MM.1S (cell line): ENCODE data around the gene LRRC37A.
"Not testable (repeated sequence)": the region's sequence is repeated elsewhere in the genome, so short reads cannot be mapped to it uniquely, and the experiment has no call there.

Experiments
- DNase-seq: peaks from one replicate; pipeline ENCODE4 v3.0.0-alpha.2; 2015
- H2AFZ ChIP-seq: fragments of 300-600 bp; sonication (generic); 2 replicates; pipeline ENCODE4 v1.6.0; 2016; ENCODE audit warnings: antibody characterized with exemption, low read length
- H3F3A ChIP-seq: fragments of 300-600 bp; sonication (generic); 2 replicates; pipeline ENCODE4 v1.6.1; 2016; ENCODE audit warnings: mild to moderate bottlenecking, antibody characterized with exemption, low read length, moderate library complexity, mixed read lengths; ENCODE audit not compliant: insufficient read depth
- H3K27ac ChIP-seq: fragments of 300-600 bp; sonication (generic); 2 replicates; pipeline ENCODE4 v1.5.1; 2016; ENCODE audit warnings: mild to moderate bottlenecking, low read length
- H3K27me3 ChIP-seq: fragments of 300-600 bp; sonication (generic); replicated peaks from 2 replicates; pipeline ENCODE4 v1.6.0; 2016; ENCODE audit warnings: low read length; ENCODE audit not compliant: insufficient read depth
- H3K36me3 ChIP-seq: fragments of 300-600 bp; sonication (generic); replicated peaks from 2 replicates; pipeline ENCODE4 v1.6.1; 2016; ENCODE audit warnings: mild to moderate bottlenecking, low read length, mixed read lengths; ENCODE audit not compliant: insufficient read depth
- H3K4me1 ChIP-seq: fragments of 300-600 bp; sonication (generic); 2 replicates; pipeline ENCODE4 v1.6.1; 2016; ENCODE audit warnings: low read length, mixed read lengths
- H3K4me2 ChIP-seq: fragments of 300-600 bp; sonication (generic); 2 replicates; pipeline ENCODE4 v1.6.0; 2016; ENCODE audit warnings: low read depth, low read length
- H3K4me3 ChIP-seq: fragments of 300-600 bp; sonication (generic); 2 replicates; pipeline ENCODE4 v1.5.1; 2016; ENCODE audit warnings: low read length, mixed read lengths
- H3K79me2 ChIP-seq: fragments of 300-600 bp; sonication (generic); 2 replicates; pipeline ENCODE4 v1.6.1; 2016; ENCODE audit warnings: mixed run types, low read length, mixed read lengths
- H3K9ac ChIP-seq: fragments of 300-600 bp; sonication (generic); 2 replicates; pipeline ENCODE4 v1.6.1; 2016; ENCODE audit warnings: low read length, mixed read lengths
- H3K9me2 ChIP-seq: fragments of 300-600 bp; sonication (generic); replicated peaks from 2 replicates; pipeline ENCODE4 v1.6.1; 2016; ENCODE audit warnings: mild to moderate bottlenecking, low read length, mixed read lengths; ENCODE audit not compliant: insufficient read depth
- H3K9me3 ChIP-seq: fragments of 300-600 bp; sonication (generic); replicated peaks from 2 replicates; pipeline ENCODE4 v1.6.1; 2016; ENCODE audit warnings: mild to moderate bottlenecking, low read length, mixed read lengths; ENCODE audit not compliant: insufficient read depth
- H4K20me1 ChIP-seq: fragments of 300-600 bp; sonication (generic); 2 replicates; pipeline ENCODE4 v1.6.1; 2016; ENCODE audit warnings: mild to moderate bottlenecking, low read length, moderate library complexity, mixed read lengths; ENCODE audit not compliant: insufficient read depth

LRRC37A gene

GRCh38 chr17:46349060-46349459, 54.1 kb downstream of the LRRC37A start:
- not testable (repeated sequence) for H3K4me3 ChIP-seq, H3K79me2 ChIP-seq, H3F3A ChIP-seq, H2AFZ ChIP-seq, H3K27ac ChIP-seq, H4K20me1 ChIP-seq, H3K36me3 ChIP-seq, DNase-seq, H3K9me3 ChIP-seq, H3K27me3 ChIP-seq, H3K9me2 ChIP-seq, H3K9ac ChIP-seq, H3K4me1 ChIP-seq, H3K4me2 ChIP-seq

DNA sequence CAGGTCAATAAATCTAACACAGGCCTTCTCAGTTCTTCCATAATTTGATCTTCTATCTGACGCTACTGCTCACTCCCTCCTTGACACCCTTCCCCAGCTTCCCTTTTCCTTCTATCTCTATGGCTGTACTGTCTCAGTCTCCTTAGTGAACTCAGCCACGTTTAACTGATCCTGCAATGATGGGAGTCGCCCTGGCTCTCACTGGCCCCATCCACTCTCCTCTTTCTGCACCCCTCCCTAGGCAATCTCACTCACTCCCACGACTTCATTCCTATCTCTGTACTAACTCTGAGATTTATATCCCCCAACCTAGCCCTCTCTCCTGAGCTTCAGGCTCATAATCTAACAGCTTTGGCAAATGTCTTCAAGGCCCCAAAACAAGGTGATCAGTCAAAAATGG, 58.9 kb downstream of the LRRC37A start:
- H3K9me2 ChIP-seq, H3K79me2 ChIP-seq, H2AFZ ChIP-seq, DNase-seq, H3F3A ChIP-seq, H3K4me1 ChIP-seq, H3K27ac ChIP-seq, H3K4me2 ChIP-seq, H3K27me3 ChIP-seq, H3K9ac ChIP-seq, H3K4me3 ChIP-seq, H4K20me1 ChIP-seq, H3K36me3 ChIP-seq, H3K9me3 ChIP-seq: not testable (repeated sequence)

DNA sequence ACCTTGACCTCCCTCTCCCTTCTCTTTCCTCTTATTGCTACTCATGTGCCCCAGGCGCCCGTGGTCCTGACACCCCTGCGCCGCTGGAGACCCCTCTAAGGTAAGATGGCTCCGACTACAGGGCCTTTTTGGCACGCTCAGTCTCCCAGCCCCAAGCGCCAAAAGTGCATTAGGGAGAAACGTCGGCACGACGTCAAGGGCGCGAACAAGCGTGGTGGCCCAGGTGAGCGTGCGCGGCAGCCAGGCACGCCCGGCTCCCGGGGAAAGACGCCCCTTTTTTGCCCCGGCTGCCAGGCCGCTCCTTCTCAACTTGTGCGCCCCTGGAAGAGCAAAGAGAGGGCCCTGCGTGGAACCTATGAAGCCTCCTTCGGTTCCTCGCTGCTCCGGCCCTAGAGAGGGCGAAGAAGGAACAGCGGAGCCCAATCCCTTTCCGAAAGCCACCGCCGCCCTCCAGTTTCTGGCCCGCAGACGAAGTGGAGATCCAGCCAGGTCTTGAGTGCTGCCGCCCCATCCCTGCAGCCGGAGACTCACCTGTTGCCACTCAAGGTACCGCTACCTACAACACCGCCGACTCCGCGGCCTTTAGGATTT, 66.3 kb downstream of the LRRC37A start:
- not testable (repeated sequence) for H3F3A ChIP-seq, H3K9me3 ChIP-seq, DNase-seq, H2AFZ ChIP-seq, H4K20me1 ChIP-seq, H3K4me2 ChIP-seq, H3K4me3 ChIP-seq, H3K36me3 ChIP-seq, H3K9ac ChIP-seq, H3K9me2 ChIP-seq, H3K27ac ChIP-seq, H3K4me1 ChIP-seq, H3K27me3 ChIP-seq, H3K79me2 ChIP-seq

GRCh38 chr17:46361755-46362154, 66.8 kb downstream of the LRRC37A start, which contains the start of gene ARL17B:
ARL17B (minus strand) TSS chr17:46361766; CDS start chr17:46358397, 3,369 bp downstream.
- H3F3A ChIP-seq, H3K79me2 ChIP-seq, H3K9ac ChIP-seq, H3K9me2 ChIP-seq, H3K9me3 ChIP-seq, H3K27ac ChIP-seq, H2AFZ ChIP-seq, H3K27me3 ChIP-seq, H3K4me2 ChIP-seq, H3K36me3 ChIP-seq, DNase-seq, H3K4me3 ChIP-seq, H3K4me1 ChIP-seq, H4K20me1 ChIP-seq: not testable (repeated sequence)

DNA sequence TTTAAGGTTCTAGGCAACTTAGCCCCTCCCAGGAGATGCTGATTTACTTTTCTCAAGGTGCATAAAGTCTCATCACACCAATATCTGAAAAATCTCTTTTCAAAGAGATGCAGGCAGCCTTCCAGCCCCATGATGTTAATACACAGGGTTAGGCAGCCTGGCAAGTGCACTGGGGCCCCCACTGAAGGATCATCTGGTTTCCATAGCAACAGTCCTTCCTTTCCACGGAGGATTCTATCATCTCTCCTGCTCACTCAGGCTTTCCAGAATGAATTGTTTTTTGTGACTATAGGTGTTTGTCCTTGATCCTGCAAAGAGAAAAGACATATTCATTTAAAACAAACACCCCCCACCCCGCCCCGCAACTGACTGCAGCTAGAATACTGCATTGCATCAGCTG, 72.6 kb downstream of the LRRC37A start:
- not testable (repeated sequence) for DNase-seq, H3F3A ChIP-seq

DNA sequence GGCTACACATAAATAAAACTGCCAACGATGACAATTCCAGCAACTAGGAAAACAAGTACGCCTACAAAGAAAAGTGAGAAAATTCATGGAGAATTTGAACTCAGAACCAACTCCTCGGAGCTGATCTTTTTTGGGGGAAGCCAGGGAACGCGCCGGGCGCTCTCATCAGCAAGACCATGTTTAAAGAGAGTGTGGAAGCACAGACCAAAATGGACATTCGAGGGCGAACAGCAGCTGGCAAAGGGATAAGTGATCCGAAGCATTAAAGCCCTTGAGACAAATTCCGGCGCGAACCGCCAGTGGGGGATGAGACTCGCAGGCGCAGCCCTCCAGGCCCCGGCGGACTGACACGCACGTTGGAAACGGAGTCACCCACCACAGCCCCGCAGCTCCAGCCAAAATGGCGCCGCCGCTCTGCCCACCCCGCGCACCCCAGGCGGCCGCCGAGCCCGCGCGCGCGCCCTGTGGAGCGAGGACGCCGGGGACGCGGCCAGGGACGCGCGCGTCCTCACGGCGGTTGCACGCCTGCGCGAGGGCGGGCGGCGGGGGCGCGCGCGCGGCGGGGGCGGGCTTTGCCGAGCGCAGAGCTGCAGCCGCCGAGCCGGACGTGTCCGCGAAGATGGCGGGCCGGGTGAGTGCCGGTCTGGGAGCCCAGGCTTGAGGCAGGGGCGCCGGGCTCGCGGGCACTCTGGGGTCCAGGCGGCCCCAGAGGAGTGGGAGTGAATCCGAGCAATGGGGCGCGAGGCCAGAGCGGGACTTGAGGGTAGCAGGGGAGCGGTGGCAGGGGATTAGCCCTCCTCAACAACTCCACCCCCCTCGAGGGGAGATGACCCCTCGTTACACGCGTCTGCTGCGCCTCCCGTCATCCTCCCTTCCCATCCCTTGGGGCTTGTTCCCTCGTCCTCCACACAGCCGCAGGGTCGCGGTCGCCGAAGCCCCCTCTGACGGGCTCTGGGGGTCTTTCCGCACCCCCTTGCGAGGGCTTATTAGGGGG, 77.6 kb downstream of the LRRC37A start:
- not testable (repeated sequence) for H3K4me3 ChIP-seq, H3K27ac ChIP-seq

More for the DNA sequence above, 72.6 kb downstream of the LRRC37A start:
- not testable (repeated sequence) for H3K9me2 ChIP-seq, H3K27me3 ChIP-seq, H3K9ac ChIP-seq, H3K4me3 ChIP-seq, H3K36me3 ChIP-seq, H3K79me2 ChIP-seq, H3K4me2 ChIP-seq, H3K9me3 ChIP-seq, H2AFZ ChIP-seq, H3K27ac ChIP-seq, H3K4me1 ChIP-seq, H4K20me1 ChIP-seq

DNA sequence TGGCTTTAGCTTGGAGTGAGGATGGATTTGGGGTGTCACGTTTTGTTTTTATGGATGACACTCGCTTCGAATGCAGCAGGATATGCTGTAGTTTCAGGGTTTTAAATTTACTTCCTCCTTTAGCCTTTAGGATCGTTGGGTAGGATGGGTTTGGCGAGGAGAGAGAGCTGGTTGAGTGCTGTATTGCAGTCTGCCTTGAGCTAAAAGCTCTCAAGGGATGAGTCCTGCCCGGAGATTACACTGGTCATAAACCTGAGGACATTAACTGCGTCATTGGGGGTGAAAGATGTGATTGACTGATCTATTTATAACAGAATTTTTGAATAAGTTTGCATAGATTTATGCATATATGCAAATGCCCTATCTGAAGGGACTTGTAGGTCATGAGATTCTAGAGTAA, 78.5 kb downstream of the LRRC37A start:
- H3K9me2 ChIP-seq, H4K20me1 ChIP-seq, H3K27me3 ChIP-seq, H3K27ac ChIP-seq, H3K9me3 ChIP-seq, DNase-seq, H3K36me3 ChIP-seq, H3K4me2 ChIP-seq, H3F3A ChIP-seq, H2AFZ ChIP-seq, H3K9ac ChIP-seq, H3K4me3 ChIP-seq, H3K79me2 ChIP-seq, H3K4me1 ChIP-seq: not testable (repeated sequence)

More for the DNA sequence above, 77.6 kb downstream of the LRRC37A start:
- H4K20me1 ChIP-seq, H3K9me3 ChIP-seq, H3K9ac ChIP-seq, H3K9me2 ChIP-seq, H3K79me2 ChIP-seq, H3K4me2 ChIP-seq, DNase-seq, H3K27me3 ChIP-seq, H3F3A ChIP-seq, H3K4me1 ChIP-seq, H2AFZ ChIP-seq, H3K36me3 ChIP-seq: not testable (repeated sequence)

- not testable (repeated sequence) for H3K36me3 ChIP-seq, H4K20me1 ChIP-seq, H3K9ac ChIP-seq, H3K9me3 ChIP-seq, H3K9me2 ChIP-seq, H3F3A ChIP-seq, DNase-seq, H3K27ac ChIP-seq, H3K27me3 ChIP-seq, H3K4me2 ChIP-seq, H3K4me1 ChIP-seq, H3K4me3 ChIP-seq, H2AFZ ChIP-seq, H3K79me2 ChIP-seq
Observed at GRCh38 chr17:46383118-46383517, 88.2 kb downstream of the LRRC37A start.
